CD14-positive monocyte (primary cell): ENCODE data around the gene PAQR8. TPM values are rescaled to one million over a fixed set of nuclear protein-coding genes. Genes with fewer than 3 reads are reported as not detected.

Experiments
- DNase-seq, 3 donors: peaks; one replicate each; pipeline ENCODE4 v3.0.0-alpha.2; 2011 to 2022
- H2AFZ ChIP-seq: 2 replicates; pipeline ENCODE4 v1.6.0; 2012; ENCODE audit warnings: mild to moderate bottlenecking, low read depth, low read length, inconsistent platforms; ENCODE audit not compliant: insufficient read depth, poor library complexity, severe bottlenecking
- H3K27ac ChIP-seq, 2 donors: 1 replicate in 1 of 2; 2 replicates in 1 of 2; pipeline ENCODE4 v1.5.1; 2012 to 2013; ENCODE audit warnings: low read length in 2 of 2, control low read depth in 1 of 2, inconsistent platforms in 1 of 2, low read depth in 1 of 2, mild to moderate bottlenecking in 1 of 2
- H3K27me3 ChIP-seq, 2 donors: one replicate each; pipeline versions ENCODE4 v1.6.0 to v1.6.1; 2011 to 2013; ENCODE audit warnings: low read length in 2 of 2; ENCODE audit not compliant: control insufficient read depth in 2 of 2, insufficient read depth in 2 of 2
- H3K36me3 ChIP-seq, 2 donors: replicated peaks in 1 of 2; 1 replicate in 1 of 2; 2 replicates in 1 of 2; pipeline versions ENCODE4 v1.5.1 to v1.6.1; 2012 to 2013; ENCODE audit warnings: low read length in 2 of 2, control low read depth in 1 of 2, inconsistent platforms in 1 of 2, mild to moderate bottlenecking in 1 of 2; ENCODE audit not compliant: insufficient read depth in 2 of 2, control insufficient read depth in 1 of 2
- H3K4me1 ChIP-seq, 2 donors: 1 replicate in 1 of 2; 2 replicates in 1 of 2; pipeline versions ENCODE4 v1.5.1 to v1.6.1; 2012 to 2013; ENCODE audit warnings: low read length in 2 of 2, control low read depth in 1 of 2, inconsistent platforms in 1 of 2, mild to moderate bottlenecking in 1 of 2, moderate library complexity in 1 of 2; ENCODE audit not compliant: insufficient read depth in 2 of 2, control insufficient read depth in 1 of 2
- H3K4me2 ChIP-seq: replicated peaks from 2 replicates; pipeline ENCODE3; 2012; ENCODE audit warnings: low read length, moderate library complexity, mild to moderate bottlenecking; ENCODE audit not compliant: poor library complexity, severe bottlenecking; ENCODE audit errors: extremely low read depth
- H3K4me3 ChIP-seq, 3 experiments: fragments of 200-600 bp in 1 of 3; sonication (generic) in 1 of 3; replicated peaks in 1 of 3; 1 replicate in 2 of 3; 2 replicates in 1 of 3; pipeline ENCODE4 v1.5.1; 2011 to 2013; ENCODE audit warnings: low read length in 3 of 3, mild to moderate bottlenecking in 3 of 3, control low read depth in 2 of 3, low read depth in 2 of 3, inconsistent platforms in 1 of 3, moderate library complexity in 1 of 3
- H3K79me2 ChIP-seq: 2 replicates; pipeline ENCODE4 v1.6.0; 2012; ENCODE audit warnings: mild to moderate bottlenecking, control low read depth, inconsistent platforms, low read length, moderate library complexity; ENCODE audit not compliant: insufficient read depth
- H3K9ac ChIP-seq: 2 replicates; pipeline ENCODE4 v1.6.0; 2017; ENCODE audit warnings: low read length, mild to moderate bottlenecking; ENCODE audit not compliant: insufficient read depth, poor library complexity, severe bottlenecking
- H3K9me3 ChIP-seq, 2 donors: replicated peaks in 1 of 2; 1 replicate in 1 of 2; 2 replicates in 1 of 2; pipeline versions ENCODE4 v1.5.1 to v1.6.1; 2012 to 2013; ENCODE audit warnings: low read length in 2 of 2, control low read depth in 1 of 2; ENCODE audit not compliant: control insufficient read depth in 1 of 2, insufficient read depth in 1 of 2
- H4K20me1 ChIP-seq: 2 replicates; pipeline ENCODE4 v1.6.0; 2012; ENCODE audit warnings: mild to moderate bottlenecking, low read length, control low read depth, moderate library complexity; ENCODE audit not compliant: insufficient read depth
- H3K27ac Mint-ChIP-seq, 7 donors: one replicate each; pipeline ENCODE4 v1.8.0; 2020; ENCODE audit warnings: mild to moderate bottlenecking in 7 of 7, mixed read lengths in 7 of 7, moderate library complexity in 6 of 7, inconsistent platforms in 2 of 7
- H3K27me3 Mint-ChIP-seq, 3 donors: one replicate each; pipeline ENCODE4 v1.8.0; 2021 to 2022; ENCODE audit warnings: low read depth in 3 of 3, mild to moderate bottlenecking in 3 of 3, mixed read lengths in 3 of 3, moderate library complexity in 3 of 3, inconsistent platforms in 1 of 3
- H3K36me3 Mint-ChIP-seq, 2 donors: one replicate each; pipeline ENCODE4 v1.8.0; 2020; ENCODE audit warnings: mixed read lengths in 2 of 2, inconsistent platforms in 1 of 2, mild to moderate bottlenecking in 1 of 2
- H3K4me1 Mint-ChIP-seq: one replicate; pipeline ENCODE4 v1.8.0; 2020; ENCODE audit warnings: mild to moderate bottlenecking, mixed read lengths
- H3K4me3 Mint-ChIP-seq, 2 donors: one replicate each; pipeline ENCODE4 v1.8.0; 2020; ENCODE audit warnings: mild to moderate bottlenecking in 2 of 2, mixed read lengths in 2 of 2, moderate library complexity in 1 of 2
- H3K9me3 Mint-ChIP-seq, 7 donors: one replicate each; pipeline ENCODE4 v1.8.0; 2020 to 2022; ENCODE audit warnings: mixed read lengths in 7 of 7, mild to moderate bottlenecking in 6 of 7, moderate library complexity in 6 of 7, inconsistent platforms in 2 of 7
- WGBS: methylation state at CpG from one replicate; pipeline ENCODE4 v1.1.5; 2013; ENCODE audit warnings: missing lambda C conversion rate; ENCODE audit not compliant: insufficient coverage; 5-methylcytosine and 5-hydroxymethylcytosine counted together
- intact Hi-C, 2 donors: fragments of 100-400 bp; cut with micrococcal nuclease; formaldehyde crosslinking; loops; one replicate each; pipeline versions ENCODE4 v1.15.0 to v1.15.1; 2023
- polyA plus RNA-seq, 3 donors: library from polyadenylated mRNA; depleted of rRNA in 1 of 3; unstranded in 2 of 3; stranded (reverse) in 1 of 3; fragments of 300-500 nt in 2 of 3; fragments of >200 nt in 1 of 3; fragmentation: Illumina TruSeq in 2 of 3; gene quantifications; 1 replicate in 2 of 3; 2 replicates in 1 of 3; pipeline ENCODE4 v1.2.3, GENCODE V29; 2012 to 2021
- TF ChIP-seq, protein P1 (sequence below): fragments of 200-600 bp; IDR thresholded peaks from one replicate; pipeline ENCODE4 v1.8.0; 2022; ENCODE audit warnings: antibody characterized with exemption, mild to moderate bottlenecking

Gene PAQR8
- polyA plus RNA-seq, 3 donors = 2.4 to 17.4 (median 6.8) TPM

DNA sequence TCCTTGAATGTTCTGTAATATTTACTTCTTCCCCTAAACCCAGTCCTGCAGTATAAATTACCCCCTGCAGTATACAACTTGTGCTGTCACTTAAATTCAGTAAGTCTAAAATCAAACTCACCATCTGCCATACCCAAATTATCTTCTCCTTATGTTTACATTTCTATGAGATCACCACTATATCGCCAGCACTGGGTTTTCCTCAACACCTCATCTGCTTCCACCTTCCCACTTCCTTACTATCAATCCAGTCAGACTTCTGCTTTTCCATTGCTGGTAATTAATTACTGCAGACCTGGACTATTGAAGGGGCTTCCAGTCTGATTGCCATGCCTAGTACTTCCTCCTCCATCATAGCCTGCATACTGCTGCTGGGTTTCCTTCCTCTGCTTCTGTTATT, 73.4 kb downstream of the PAQR8 start:
- Mint-ChIP-seq H3K36me3 (peaks cover 4 to 16% of the 10 kb centered on the region in 2 donors), H3K4me1 (peaks cover 2% of the 10 kb centered on the region), H3K4me3 (no peak overlapping the region), H3K9me3 (no peaks in the 10 kb centered on the region), H3K27me3 (peaks cover 0 to 1% (median 0%) of the 10 kb centered on the region in 3 donors), H3K27ac (peak overlapping the region in 2 of 7 donors; percentile 20 to 26)
- intact Hi-C loops = no loop called here
- Histone ChIP-seq H4K20me1 (no peaks in the 10 kb centered on the region), H3K27me3 (no peaks in the 10 kb centered on the region), H3K4me3 (no peak overlapping the region), H3K4me2 (no peak overlapping the region), H3K9ac (no peak overlapping the region), H3K27ac (no peak overlapping the region), H3K79me2 (no peaks in the 10 kb centered on the region), H3K4me1 (no peaks in the 10 kb centered on the region), H2AFZ (no peak overlapping the region), H3K36me3 (peaks cover 0 to 2% of the 10 kb centered on the region in 2 donors), H3K9me3 (no peaks in the 10 kb centered on the region)
- TF ChIP-seq, protein P1, sequence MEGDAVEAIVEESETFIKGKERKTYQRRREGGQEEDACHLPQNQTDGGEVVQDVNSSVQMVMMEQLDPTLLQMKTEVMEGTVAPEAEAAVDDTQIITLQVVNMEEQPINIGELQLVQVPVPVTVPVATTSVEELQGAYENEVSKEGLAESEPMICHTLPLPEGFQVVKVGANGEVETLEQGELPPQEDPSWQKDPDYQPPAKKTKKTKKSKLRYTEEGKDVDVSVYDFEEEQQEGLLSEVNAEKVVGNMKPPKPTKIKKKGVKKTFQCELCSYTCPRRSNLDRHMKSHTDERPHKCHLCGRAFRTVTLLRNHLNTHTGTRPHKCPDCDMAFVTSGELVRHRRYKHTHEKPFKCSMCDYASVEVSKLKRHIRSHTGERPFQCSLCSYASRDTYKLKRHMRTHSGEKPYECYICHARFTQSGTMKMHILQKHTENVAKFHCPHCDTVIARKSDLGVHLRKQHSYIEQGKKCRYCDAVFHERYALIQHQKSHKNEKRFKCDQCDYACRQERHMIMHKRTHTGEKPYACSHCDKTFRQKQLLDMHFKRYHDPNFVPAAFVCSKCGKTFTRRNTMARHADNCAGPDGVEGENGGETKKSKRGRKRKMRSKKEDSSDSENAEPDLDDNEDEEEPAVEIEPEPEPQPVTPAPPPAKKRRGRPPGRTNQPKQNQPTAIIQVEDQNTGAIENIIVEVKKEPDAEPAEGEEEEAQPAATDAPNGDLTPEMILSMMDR = no peak
- DNase-seq = no peak
- WGBS = 25% methylated on average over 1 of the region's 1 CpG

DNA sequence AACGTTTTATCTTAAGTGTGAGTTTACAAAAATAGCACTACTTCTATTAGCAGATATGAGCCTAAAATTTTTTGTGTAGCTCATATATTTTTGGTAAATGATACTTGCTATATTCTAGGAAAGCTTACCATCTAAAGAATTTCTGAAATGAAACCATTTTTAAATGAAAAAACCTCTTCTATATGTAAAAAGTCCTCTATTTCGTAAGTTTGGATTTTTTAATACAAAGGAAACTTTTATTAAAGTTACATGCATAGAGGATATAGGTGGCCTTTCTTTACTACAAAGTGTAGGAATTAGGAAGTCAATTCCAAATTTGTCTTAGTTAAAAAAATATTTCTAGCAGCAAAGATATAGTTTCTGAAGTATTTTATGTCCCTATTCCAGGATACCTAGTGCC, 77.0 kb downstream of the PAQR8 start:
- Histone ChIP-seq H3K36me3 (peaks cover 0 to 2% of the 10 kb centered on the region in 2 donors), H4K20me1 (no peaks in the 10 kb centered on the region), H3K9ac (no peak overlapping the region), H3K4me3 (no peak overlapping the region), H3K4me1 (no peaks in the 10 kb centered on the region), H3K27me3 (no peaks in the 10 kb centered on the region), H3K27ac (no peak overlapping the region), H3K4me2 (no peak overlapping the region), H3K9me3 (no peaks in the 10 kb centered on the region), H3K79me2 (no peaks in the 10 kb centered on the region), H2AFZ (no peak overlapping the region)
- Mint-ChIP-seq H3K9me3 (peaks cover 0 to 4% (median 2%) of the 10 kb centered on the region in 7 donors), H3K4me3 (no peak overlapping the region), H3K27me3 (peaks cover 0 to 1% (median 0%) of the 10 kb centered on the region in 3 donors), H3K4me1 (peaks cover 3% of the 10 kb centered on the region), H3K27ac (no peak overlapping the region), H3K36me3 (peaks cover under 1 to 11% of the 10 kb centered on the region in 2 donors)
- DNase-seq = no peak
- TF ChIP-seq, protein P1 = no peak
- no CpG with 5 or more reads among the region's 2 CpGs for WGBS
- intact Hi-C loops = no loop called here
